Activated CD4-positive, alpha-beta T cell treated with anti-CD3 and anti-CD28 coated beads for 36 hours (primary cell): ENCODE results near the gene RETN. TPM values are rescaled to one million over a fixed set of nuclear protein-coding genes. Genes with fewer than 3 reads are reported as not detected.

Experiments
- ATAC-seq: fragments of 200-7000 bp; cut with Tn5 transposase; one replicate; pipeline ENCODE4 v1.10.0; 2021; ENCODE audit warnings: mild to moderate bottlenecking, moderate library complexity
- CTCF ChIA-PET: fragments of 350-600 bp; sonication (Branson Sonifier 250); formaldehyde crosslinking; loops from one replicate; lab custom pipeline; 2021; ENCODE audit warnings: antibody characterized with exemption; lab: Charles Lee
- POLR2A ChIA-PET: fragments of 350-600 bp; sonication (Branson Sonifier 250); formaldehyde crosslinking; loops from one replicate; lab custom pipeline; 2021; ENCODE audit warnings: antibody characterized with exemption, inconsistent platforms; lab: Charles Lee
- DNase-seq: peaks from one replicate; pipeline ENCODE4 v3.0.0-alpha.2; 2020
- H3K27ac Mint-ChIP-seq: one replicate; pipeline ENCODE4 v1.8.0; 2021; ENCODE audit warnings: mixed read lengths
- H3K27me3 Mint-ChIP-seq: one replicate; pipeline ENCODE4 v1.8.0; 2021; ENCODE audit warnings: mixed read lengths
- H3K36me3 Mint-ChIP-seq: one replicate; pipeline ENCODE4 v1.8.0; 2021; ENCODE audit warnings: low read depth, mixed read lengths
- H3K4me1 Mint-ChIP-seq: one replicate; pipeline ENCODE4 v1.8.0; 2021; ENCODE audit warnings: mixed read lengths
- H3K4me3 Mint-ChIP-seq: one replicate; pipeline ENCODE4 v1.8.0; 2021; ENCODE audit warnings: mild to moderate bottlenecking, moderate library complexity, mixed read lengths
- H3K9me3 Mint-ChIP-seq: one replicate; pipeline ENCODE4 v1.8.0; 2021; ENCODE audit warnings: low read depth, mixed read lengths
- intact Hi-C, 2 experiments: fragments of 100-400 bp; cut with DNase I in 1 of 2; cut with micrococcal nuclease in 1 of 2; formaldehyde crosslinking; loops; one replicate each; pipeline versions ENCODE4 v1.14.2 to v1.15.1; 2022 to 2024; cut with DNase I, micrococcal nuclease
- total RNA-seq, 2 experiments: library from RNA; stranded (reverse); gene quantifications; one replicate each; pipeline ENCODE4 v1.2.3, GENCODE V29; 2021

Gene RETN
- total RNA-seq, 2 experiments from 2014 or later = not detected

DNA sequence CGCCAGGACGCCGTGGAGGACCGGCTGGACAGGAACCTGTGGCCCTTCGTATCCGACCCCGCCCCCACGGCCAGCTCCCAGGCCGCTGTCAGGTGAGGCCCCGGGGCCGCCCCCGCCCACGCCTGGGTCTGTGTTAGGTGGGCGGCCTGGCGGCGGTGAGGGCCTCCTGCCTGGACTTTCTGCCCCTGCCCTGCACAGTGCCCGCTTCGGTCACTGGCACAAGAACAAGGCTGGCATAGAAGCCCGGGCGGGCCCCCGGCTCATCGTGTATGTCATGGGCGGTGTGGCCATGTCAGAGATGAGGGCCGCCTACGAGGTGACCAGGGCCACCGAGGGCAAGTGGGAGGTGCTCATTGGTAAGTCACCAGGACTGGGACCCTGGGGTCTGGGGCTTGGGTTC is 21.7 kb upstream of the RETN start:
- no peak for DNase-seq
- CTCF ChIA-PET = no interaction called here
- no peak overlapping the region for H3K27ac Mint-ChIP-seq
- intact Hi-C loops = no loop called here
- no peaks in the 10 kb centered on the region for H3K9me3 Mint-ChIP-seq
- H3K36me3 Mint-ChIP-seq = peaks cover 4% of the 10 kb centered on the region
- POLR2A ChIA-PET = no interaction called here
- ATAC-seq = no peak
- peaks cover 2% of the 10 kb centered on the region for H3K4me1 Mint-ChIP-seq
- H3K4me3 Mint-ChIP-seq = no peak overlapping the region
- H3K27me3 Mint-ChIP-seq = no peaks in the 10 kb centered on the region

DNA sequence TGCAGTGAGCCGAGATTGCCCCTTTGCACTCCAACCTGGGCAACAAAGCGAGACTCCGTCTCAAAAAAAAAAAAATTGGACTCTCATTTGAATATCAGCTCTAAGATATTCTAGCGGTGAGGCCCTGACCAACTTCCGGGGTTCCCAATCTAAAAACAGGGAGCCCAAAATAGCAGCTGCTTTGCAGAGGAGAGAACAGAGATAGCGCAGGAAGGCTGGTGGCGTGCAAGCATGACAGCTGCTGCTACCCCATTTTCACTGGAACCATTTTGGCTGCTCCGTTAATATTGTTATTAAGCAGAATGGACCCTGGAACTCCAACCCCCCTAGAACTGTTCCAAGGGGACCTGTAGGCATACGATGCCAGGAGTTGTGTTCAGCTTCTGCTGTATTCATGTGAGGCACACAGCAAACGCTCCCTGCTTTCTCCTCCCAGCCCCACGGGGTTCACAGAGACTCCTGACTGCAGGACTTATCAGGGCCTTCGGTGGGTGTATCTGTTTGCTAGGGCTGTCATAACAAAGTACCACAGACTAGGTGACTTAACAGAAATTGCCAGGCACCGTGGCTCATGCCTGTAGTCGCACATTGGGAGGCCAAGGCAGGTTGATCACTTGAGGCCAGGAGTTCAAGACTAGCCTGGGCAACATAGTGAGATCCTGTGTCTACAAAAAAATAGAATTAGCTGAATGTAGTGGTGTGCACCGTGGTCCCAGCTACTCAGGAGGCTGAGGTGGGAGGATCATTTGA is 20.4 kb upstream of the RETN start:
- no peak overlapping the region for H3K4me3 Mint-ChIP-seq
- peaks cover 8% of the 10 kb centered on the region for H3K4me1 Mint-ChIP-seq
- peaks cover 4% of the 10 kb centered on the region for H3K36me3 Mint-ChIP-seq
- ChIA-PET CTCF (interaction anchor here (0.7 to 1.4 kb wide), 5 partner anchors 33 to 221 kb away, joined by 3 to 5 read pairs (median 3); partner anchors contain the start of gene TRAPPC5), POLR2A (interaction anchor here (0.7 kb wide), 1 partner anchor 707 kb away, joined by 8 read pairs; no protein-coding TSS in a partner anchor)
- no peaks in the 10 kb centered on the region for H3K9me3 Mint-ChIP-seq
- no peak overlapping the region for H3K27ac Mint-ChIP-seq
- no peaks in the 10 kb centered on the region for H3K27me3 Mint-ChIP-seq
- no peak for DNase-seq
- intact Hi-C loops = no loop called here
- ATAC-seq = no peak

DNA sequence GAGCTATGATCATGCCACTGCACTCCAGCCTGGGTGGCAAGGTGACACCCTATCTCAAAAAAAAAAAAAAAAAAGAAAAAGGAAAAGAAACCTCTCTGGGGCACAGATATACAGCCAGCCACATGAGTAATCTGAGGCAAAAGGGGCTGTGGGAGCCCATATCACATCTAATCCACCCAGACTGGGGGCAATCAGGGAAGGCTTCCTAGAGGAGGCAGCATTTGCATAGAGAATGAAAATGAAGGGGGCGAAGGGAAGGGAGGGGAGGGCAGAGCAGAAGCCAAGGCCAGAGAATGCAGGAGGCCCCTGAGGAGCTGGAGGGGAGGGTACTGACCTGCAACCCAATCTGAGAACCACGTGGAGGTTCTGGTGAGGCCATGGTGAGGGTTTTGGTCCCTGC is 18.7 kb upstream of the RETN start:
- peaks cover 8% of the 10 kb centered on the region for H3K4me1 Mint-ChIP-seq
- ChIA-PET CTCF (interaction anchor here (3.3 kb wide), 1 partner anchor 150 kb away, joined by 24 read pairs; no protein-coding TSS in a partner anchor), POLR2A (no interaction called here)
- H3K27me3 Mint-ChIP-seq = no peaks in the 10 kb centered on the region
- H3K9me3 Mint-ChIP-seq = no peaks in the 10 kb centered on the region
- ATAC-seq = no peak
- no peak overlapping the region for H3K27ac Mint-ChIP-seq
- DNase-seq = no peak
- no peaks in the 10 kb centered on the region for H3K36me3 Mint-ChIP-seq
- H3K4me3 Mint-ChIP-seq = no peak overlapping the region
- intact Hi-C loops = no loop called here

DNA sequence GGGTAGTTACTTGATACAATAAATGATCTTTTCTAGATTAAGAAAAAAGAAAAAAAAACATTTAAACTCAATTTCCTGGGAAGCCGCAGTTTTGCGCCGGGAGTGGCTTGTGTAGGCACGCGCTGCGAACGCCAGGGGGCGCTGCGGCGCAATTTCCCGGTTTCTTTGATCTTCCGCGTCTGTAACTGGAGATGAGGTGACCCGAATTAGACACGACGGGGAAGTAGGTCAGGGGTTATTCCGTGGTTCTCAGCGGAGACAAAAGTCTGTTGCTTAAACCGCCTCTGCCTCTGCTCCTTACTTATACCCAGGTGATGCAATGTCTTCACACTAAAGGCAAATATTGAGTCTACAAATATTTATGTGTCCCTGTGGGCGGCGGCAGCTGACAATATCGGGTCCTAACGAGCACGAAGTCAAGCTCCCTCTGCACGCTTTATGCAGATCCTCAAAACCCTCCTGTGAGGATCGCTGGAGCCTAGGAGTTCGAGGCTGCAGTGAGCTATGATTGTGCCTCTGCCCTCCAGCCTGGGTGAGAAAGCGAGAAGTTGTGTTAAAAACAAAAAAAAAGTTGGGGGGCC is 16.7 kb upstream of the RETN start:
- POLR2A ChIA-PET = interaction anchor here (0.5 to 0.6 kb wide), 3 partner anchors 48 to 704 kb away, joined by 4 to 6 read pairs (median 4); no protein-coding TSS in a partner anchor
- Mint-ChIP-seq H3K4me1 (peaks cover 17% of the 10 kb centered on the region), H3K27me3 (no peaks in the 10 kb centered on the region), H3K4me3 (peak overlapping the region; percentile 37), H3K36me3 (no peaks in the 10 kb centered on the region), H3K9me3 (no peaks in the 10 kb centered on the region), H3K27ac (peak overlapping the region; percentile 61)
- CTCF ChIA-PET = interaction anchor here (0.6 to 3.3 kb wide), 10 partner anchors 8 to 199 kb away, joined by 3 to 24 read pairs (median 6); partner anchors contain the start of genes PET100, STXBP2, TRAPPC5 and XAB2
- intact Hi-C loops = loop anchor here (1.0 to 2.0 kb wide), 4 partner anchors 27 to 149 kb away; partner anchors contain the start of gene TRAPPC5 (in 1 of the 2)
- DNase-seq (peak; percentile 92), ATAC-seq (peak; percentile 85)

DNA sequence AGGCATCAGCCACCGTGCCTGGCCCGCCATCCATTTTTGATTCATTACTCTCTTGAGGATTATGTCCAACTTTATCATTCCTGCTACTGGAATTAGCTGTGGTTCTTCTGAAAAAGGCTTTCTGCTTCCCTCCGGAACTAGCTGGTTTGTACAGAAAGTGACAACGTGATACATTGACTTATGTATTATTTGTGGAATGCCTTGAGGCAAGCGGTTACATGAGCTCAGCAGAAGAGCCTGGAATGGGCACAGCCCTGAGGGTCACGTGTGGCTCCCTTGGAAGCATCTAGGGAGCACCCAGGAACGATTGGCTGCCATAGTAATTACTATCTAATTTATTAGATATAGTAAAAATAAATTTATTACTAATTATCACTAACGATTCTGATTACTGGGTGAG is 14.4 kb upstream of the RETN start:
- peaks cover 31% of the 10 kb centered on the region for H3K4me1 Mint-ChIP-seq
- CTCF ChIA-PET = interaction anchor here (0.7 to 1.2 kb wide), 3 partner anchors 24 to 86 kb away, joined by 3 to 4 read pairs (median 3); partner anchors contain the start of gene TRAPPC5

DNA sequence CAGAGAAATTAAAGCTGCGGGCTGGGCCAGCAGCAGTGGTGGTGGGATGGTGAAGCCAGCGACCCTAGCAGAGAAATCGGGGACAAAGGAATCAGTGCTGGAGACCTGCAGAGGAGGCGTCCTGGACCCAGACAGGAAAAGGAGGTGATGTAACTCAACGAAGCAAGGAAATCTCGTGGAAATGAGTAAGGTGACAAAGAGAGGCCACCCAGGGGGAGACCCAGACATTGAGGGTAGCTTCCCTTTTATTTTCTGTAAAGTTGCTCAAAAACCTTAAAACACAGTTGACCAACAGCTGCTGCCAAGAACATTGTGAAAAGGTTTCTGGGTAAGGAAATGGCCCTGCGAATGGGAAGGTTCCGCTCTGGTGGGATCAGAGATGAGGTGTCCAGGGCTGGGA is 13.3 kb upstream of the RETN start:
- CTCF ChIA-PET = interaction anchor here (0.7 to 1.4 kb wide), 3 partner anchors 25 to 290 kb away, joined by 3 read pairs; partner anchors contain the start of gene TRAPPC5
- no peaks in the 10 kb centered on the region for H3K9me3 Mint-ChIP-seq
- DNase-seq (no peak), ATAC-seq (no peak)
- no peak overlapping the region for H3K27ac Mint-ChIP-seq
- H3K4me1 Mint-ChIP-seq = peaks cover 31% of the 10 kb centered on the region
- no peak overlapping the region for H3K4me3 Mint-ChIP-seq
- intact Hi-C loops = no loop called here
- POLR2A ChIA-PET = interaction anchor here (0.5 to 0.6 kb wide), 2 partner anchors 20 to 249 kb away, joined by 3 read pairs; no protein-coding TSS in a partner anchor
- H3K36me3 Mint-ChIP-seq = no peaks in the 10 kb centered on the region
- no peaks in the 10 kb centered on the region for H3K27me3 Mint-ChIP-seq

More for the DNA sequence above, 14.4 kb upstream of the RETN start:
- POLR2A ChIA-PET = interaction anchor here (0.6 kb wide), 1 partner anchor 9 kb away, joined by 3 read pairs; no protein-coding TSS in a partner anchor
- Mint-ChIP-seq H3K36me3 (no peaks in the 10 kb centered on the region), H3K27ac (no peak overlapping the region), H3K27me3 (no peaks in the 10 kb centered on the region), H3K9me3 (no peaks in the 10 kb centered on the region), H3K4me3 (no peak overlapping the region)
- intact Hi-C loops = no loop called here
- no peak for DNase-seq
- ATAC-seq = no peak

DNA sequence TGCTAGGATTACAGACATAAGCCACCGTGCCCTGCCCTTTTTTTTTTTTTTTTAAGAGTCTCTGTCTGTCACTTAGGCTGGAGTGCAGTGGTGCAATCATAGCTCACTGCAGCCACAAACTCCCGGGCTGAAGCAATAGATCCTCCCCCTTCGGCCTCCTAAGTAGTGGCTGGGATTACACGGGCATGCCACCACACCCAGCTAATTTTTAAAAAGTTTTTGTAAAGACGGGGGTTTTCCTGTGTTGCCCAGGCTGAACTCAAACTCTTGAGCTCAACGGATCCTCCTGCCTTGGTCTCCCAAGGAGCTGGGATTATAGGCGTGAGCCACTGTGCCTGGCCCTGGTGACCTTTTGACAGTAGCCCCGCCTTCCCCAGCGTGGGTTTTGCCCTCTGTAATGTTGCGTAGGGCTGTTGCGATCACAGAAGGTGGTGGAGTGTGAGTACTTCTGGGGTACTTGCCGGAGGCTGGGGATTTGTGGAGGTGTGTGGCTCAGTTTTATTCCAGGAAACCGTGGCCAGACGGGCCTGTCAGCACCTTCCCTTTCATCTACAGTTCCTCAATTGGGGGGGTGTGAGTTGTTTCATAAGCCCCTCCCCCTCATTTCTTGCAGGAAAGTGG is 11.6 kb upstream of the RETN start:
- Mint-ChIP-seq H3K36me3 (no peaks in the 10 kb centered on the region), H3K4me1 (peaks cover 28% of the 10 kb centered on the region), H3K27me3 (no peaks in the 10 kb centered on the region), H3K9me3 (no peaks in the 10 kb centered on the region), H3K27ac (peak overlapping the region; percentile 37), H3K4me3 (no peak overlapping the region)
- DNase-seq = peak; percentile 74
- CTCF ChIA-PET = interaction anchor here (1.1 to 2.1 kb wide), 3 partner anchors 12 to 24 kb away, joined by 4 to 8 read pairs (median 4); partner anchors contain the start of genes RETN and TRAPPC5
- POLR2A ChIA-PET = no interaction called here
- ATAC-seq = peak; percentile 72
- intact Hi-C loops = no loop called here

DNA sequence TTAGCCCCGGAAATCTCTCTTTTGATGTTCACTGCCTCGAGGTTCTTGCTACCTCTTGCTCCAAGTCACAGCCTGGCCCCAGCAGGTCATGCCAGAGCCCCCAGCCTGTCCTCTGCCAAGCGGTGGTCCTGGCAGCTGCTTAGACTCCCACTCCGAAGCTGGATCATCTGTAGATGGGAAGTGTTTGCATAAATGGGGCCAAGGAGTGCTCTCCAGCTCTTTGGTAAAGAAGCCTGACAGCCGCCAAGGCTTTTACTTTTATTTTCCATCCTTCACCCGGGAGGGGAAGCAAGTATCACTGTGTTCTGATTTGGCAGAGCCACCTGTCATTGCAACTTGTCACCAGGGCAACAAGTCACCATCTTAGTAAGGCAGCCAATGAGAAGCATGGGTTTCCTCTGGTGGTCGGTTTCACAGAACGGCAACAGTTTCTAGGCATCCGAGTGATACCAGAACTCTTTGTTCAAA is 10.6 kb upstream of the RETN start:
- peak overlapping the region; percentile 79 for H3K27ac Mint-ChIP-seq
- ChIA-PET POLR2A (interaction anchor here (0.6 kb wide), 1 partner anchor 14 kb away, joined by 3 read pairs; no protein-coding TSS in a partner anchor), CTCF (interaction anchor here (0.6 to 2.1 kb wide), 6 partner anchors 16 to 794 kb away, joined by 3 to 8 read pairs (median 3); partner anchors contain the start of gene TRAPPC5)

DNA sequence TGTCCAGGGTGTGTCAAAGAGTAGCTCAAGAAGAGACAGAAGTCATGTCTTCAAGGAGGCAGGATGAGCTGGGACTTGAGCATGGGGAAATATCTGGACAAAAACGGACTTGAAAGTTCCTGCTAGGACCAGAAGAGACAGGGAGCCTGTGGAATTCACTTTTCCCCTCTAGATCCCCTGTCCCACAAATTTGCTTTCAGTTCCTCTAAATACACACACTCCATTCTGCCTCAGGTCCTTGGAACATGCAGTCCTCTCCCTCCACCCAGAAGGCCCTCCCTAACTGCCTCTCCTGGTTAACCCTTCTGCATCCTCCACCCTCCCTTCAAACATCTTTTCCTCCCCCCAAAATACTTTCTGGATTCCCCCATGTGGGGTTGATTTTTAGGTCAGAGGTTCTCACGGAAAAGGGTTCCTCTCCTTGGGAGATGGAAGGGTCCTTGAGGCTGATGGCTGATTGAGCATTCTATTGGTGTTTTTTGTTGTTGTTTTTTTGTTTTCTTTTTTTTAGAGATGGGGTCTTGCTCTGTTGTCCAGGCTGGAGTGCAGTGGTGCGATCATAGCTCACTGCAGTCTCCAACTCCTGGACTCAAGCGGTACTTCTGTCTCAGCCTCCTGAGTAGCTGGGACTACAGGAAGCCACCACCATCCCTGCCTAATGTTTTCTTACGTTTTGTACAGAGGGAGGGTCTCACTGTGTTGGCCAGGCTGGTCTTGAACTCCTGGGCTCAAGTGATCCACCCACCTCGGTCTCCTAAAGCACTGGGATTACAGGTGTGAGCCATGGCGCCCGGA is 6.9 kb upstream of the RETN start:
- CTCF ChIA-PET = interaction anchor here (0.6 to 0.8 kb wide), 2 partner anchors 130 to 772 kb away, joined by 3 read pairs; no protein-coding TSS in a partner anchor
- ATAC-seq = no peak

More for the DNA sequence above, 10.6 kb upstream of the RETN start:
- peak overlapping the region; percentile 65 for H3K4me3 Mint-ChIP-seq
- peak; percentile 91 for ATAC-seq
- intact Hi-C loops = loop anchor here in 1 of 2 experiments (1.0 kb wide), 1 partner anchor 23 kb away; no protein-coding TSS in a partner anchor
- H3K4me1 Mint-ChIP-seq = peaks cover 23% of the 10 kb centered on the region
- H3K36me3 Mint-ChIP-seq = no peaks in the 10 kb centered on the region
- peak; percentile 71 for DNase-seq
- H3K9me3 Mint-ChIP-seq = no peaks in the 10 kb centered on the region
- no peaks in the 10 kb centered on the region for H3K27me3 Mint-ChIP-seq

DNA sequence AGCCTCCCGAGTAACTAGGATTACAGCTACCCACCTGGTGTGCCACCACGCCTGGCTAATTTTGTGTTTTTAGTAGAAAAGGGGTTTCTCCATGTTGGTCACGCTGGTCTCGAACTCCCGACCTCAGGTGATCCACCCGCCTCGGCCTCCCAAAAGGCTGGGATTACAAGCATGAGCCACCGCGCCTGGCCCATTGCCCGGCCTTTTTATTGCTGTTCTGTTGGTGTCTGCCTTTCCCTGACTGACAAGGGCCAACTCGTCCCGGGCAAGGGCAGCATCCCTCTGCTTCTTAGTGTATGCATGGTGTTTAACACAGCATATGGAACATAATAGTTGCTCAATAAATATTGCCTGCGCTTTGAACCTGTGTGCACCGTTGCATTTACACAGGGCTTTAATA is 6.2 kb upstream of the RETN start:
- H3K4me1 Mint-ChIP-seq = peaks cover 10% of the 10 kb centered on the region
- ChIA-PET POLR2A (interaction anchor here (0.6 kb wide), 1 partner anchor 302 kb away, joined by 3 read pairs; no protein-coding TSS in a partner anchor), CTCF (interaction anchor here (0.6 to 0.8 kb wide), 2 partner anchors 129 to 772 kb away, joined by 3 read pairs; no protein-coding TSS in a partner anchor)
- H3K4me3 Mint-ChIP-seq = no peak overlapping the region
- ATAC-seq (no peak), DNase-seq (no peak)
- H3K9me3 Mint-ChIP-seq = no peaks in the 10 kb centered on the region
- intact Hi-C loops = no loop called here
- no peak overlapping the region for H3K27ac Mint-ChIP-seq
- H3K27me3 Mint-ChIP-seq = peaks cover 5% of the 10 kb centered on the region
- H3K36me3 Mint-ChIP-seq = no peaks in the 10 kb centered on the region

More for the DNA sequence above, 6.9 kb upstream of the RETN start:
- H3K36me3 Mint-ChIP-seq = no peaks in the 10 kb centered on the region
- peaks cover 17% of the 10 kb centered on the region for H3K4me1 Mint-ChIP-seq
- H3K4me3 Mint-ChIP-seq = no peak overlapping the region
- POLR2A ChIA-PET = interaction anchor here (0.6 kb wide), 1 partner anchor 301 kb away, joined by 3 read pairs; no protein-coding TSS in a partner anchor
- intact Hi-C loops = no loop called here
- no peak overlapping the region for H3K27ac Mint-ChIP-seq
- peaks cover 3% of the 10 kb centered on the region for H3K27me3 Mint-ChIP-seq
- DNase-seq = no peak
- no peaks in the 10 kb centered on the region for H3K9me3 Mint-ChIP-seq
